Smooth muscle cell (in vitro differentiated cells): ENCODE data around the gene MAGI2. TPM values are rescaled to one million over a fixed set of nuclear protein-coding genes. Genes with fewer than 3 reads are reported as not detected.

Source experiments
- DNase-seq: peaks from one replicate; lab custom pipeline; 2025; ENCODE audit not compliant: unreplicated experiment; lab: John Stamatoyannopoulos, UW
- H2AFZ ChIP-seq: fragments of 200-600 bp; sonication (generic); 2 replicates; pipeline ENCODE4 v1.6.0; 2016; ENCODE audit warnings: antibody characterized with exemption, low read depth, mild to moderate bottlenecking
- H3F3A ChIP-seq: fragments of 200-600 bp; sonication (generic); 2 replicates; pipeline ENCODE4 v1.6.0; 2017; ENCODE audit warnings: antibody characterized with exemption, low read depth
- H3K27ac ChIP-seq: fragments of 200-600 bp; sonication (generic); 2 replicates; pipeline ENCODE4 v1.5.1; 2016; ENCODE audit warnings: low read depth, mild to moderate bottlenecking
- H3K27me3 ChIP-seq: fragments of 200-600 bp; sonication (generic); 2 replicates; pipeline ENCODE4 v1.6.1; 2016; ENCODE audit warnings: low read depth, mild to moderate bottlenecking
- H3K36me3 ChIP-seq: fragments of 200-600 bp; sonication (generic); 2 replicates; pipeline ENCODE4 v1.5.1; 2016; ENCODE audit warnings: low read depth
- H3K4me1 ChIP-seq: fragments of 200-600 bp; sonication (generic); 2 replicates; pipeline ENCODE4 v1.5.1; 2016; ENCODE audit warnings: low read depth
- H3K4me2 ChIP-seq: fragments of 200-600 bp; sonication (generic); 2 replicates; pipeline ENCODE4 v1.6.0; 2016; ENCODE audit warnings: mild to moderate bottlenecking
- H3K4me3 ChIP-seq: fragments of 200-600 bp; sonication (generic); 2 replicates; pipeline ENCODE4 v1.5.1; 2016; ENCODE audit warnings: mild to moderate bottlenecking
- H3K79me2 ChIP-seq: fragments of 200-600 bp; sonication (generic); 2 replicates; pipeline ENCODE4 v1.6.0; 2016; ENCODE audit warnings: low read depth, mild to moderate bottlenecking
- H3K9ac ChIP-seq: fragments of 200-600 bp; sonication (generic); 2 replicates; pipeline ENCODE4 v1.6.0; 2016; ENCODE audit warnings: low read depth
- H3K9me3 ChIP-seq: fragments of 200-600 bp; sonication (generic); replicated peaks from 2 replicates; pipeline ENCODE4 v1.5.1; 2016; ENCODE audit warnings: low read depth
- H4K20me1 ChIP-seq: fragments of 200-600 bp; sonication (generic); 2 replicates; pipeline ENCODE4 v1.6.0; 2016; ENCODE audit warnings: low read depth
- WGBS: methylation state at CpG from one replicate; pipeline ENCODE4 v1.1.7; 2016; ENCODE audit warnings: low lambda C conversion rate; 5-methylcytosine and 5-hydroxymethylcytosine counted together
- polyA plus RNA-seq: library from polyadenylated mRNA; unstranded; fragments of >200 nt; fragmentation: Nextera tagmentation; extraction: Ambion mirVana; gene quantifications from 2 replicates; pipeline ENCODE4 v1.2.1, GENCODE V29; 2016
- total RNA-seq: library from RNA; depleted of rRNA; stranded (reverse); fragments of >200 nt; gene quantifications from 2 replicates; pipeline ENCODE4 v1.2.3, GENCODE V29; 2014
- TF ChIP-seq, protein P1 (sequence below): fragments of 200-600 bp; sonication (generic); IDR thresholded peaks from 2 replicates; pipeline ENCODE4 v1.5.1; 2017; ENCODE audit warnings: borderline replicate concordance, mild to moderate bottlenecking, antibody characterized with exemption; ENCODE audit not compliant: insufficient read depth, poor library complexity, severe bottlenecking

Gene MAGI2
- total and polyA plus RNA-seq, 2 experiments from 2014 or later, result 3.4 to 10.7 TPM

DNA sequence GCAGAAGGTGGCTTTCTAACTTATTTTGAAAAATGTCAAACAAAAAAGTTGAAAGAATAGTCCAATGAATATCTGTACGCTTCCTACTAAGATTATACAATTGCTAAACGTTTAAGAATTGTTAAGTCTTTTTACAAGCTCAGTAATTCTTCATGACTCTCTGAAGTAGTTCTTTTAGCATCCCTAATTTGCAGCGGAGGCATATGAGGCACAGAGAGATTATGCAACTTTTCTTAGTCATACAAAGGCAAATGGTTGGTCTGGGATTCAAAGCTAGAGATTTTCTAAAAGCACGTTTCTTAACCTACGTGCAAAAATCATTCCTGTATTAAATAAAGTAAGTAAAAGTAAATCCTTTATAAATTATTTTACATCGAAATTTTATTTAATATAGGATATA lies 254.2 kb downstream of the MAGI2 start:
- Histone ChIP-seq H3K79me2 (no peaks in the 10 kb centered on the region), H4K20me1 (peaks cover 3% of the 10 kb centered on the region), H3K27ac (no peak overlapping the region), H3K4me1 (no peaks in the 10 kb centered on the region), H3K9me3 (no peaks in the 10 kb centered on the region), H3K4me2 (no peak overlapping the region), H3F3A (no peaks in the 10 kb centered on the region), H3K9ac (no peak overlapping the region), H3K27me3 (no peaks in the 10 kb centered on the region), H3K36me3 (no peaks in the 10 kb centered on the region), H3K4me3 (no peak overlapping the region), H2AFZ (no peak overlapping the region)
- TF ChIP-seq, protein P1, sequence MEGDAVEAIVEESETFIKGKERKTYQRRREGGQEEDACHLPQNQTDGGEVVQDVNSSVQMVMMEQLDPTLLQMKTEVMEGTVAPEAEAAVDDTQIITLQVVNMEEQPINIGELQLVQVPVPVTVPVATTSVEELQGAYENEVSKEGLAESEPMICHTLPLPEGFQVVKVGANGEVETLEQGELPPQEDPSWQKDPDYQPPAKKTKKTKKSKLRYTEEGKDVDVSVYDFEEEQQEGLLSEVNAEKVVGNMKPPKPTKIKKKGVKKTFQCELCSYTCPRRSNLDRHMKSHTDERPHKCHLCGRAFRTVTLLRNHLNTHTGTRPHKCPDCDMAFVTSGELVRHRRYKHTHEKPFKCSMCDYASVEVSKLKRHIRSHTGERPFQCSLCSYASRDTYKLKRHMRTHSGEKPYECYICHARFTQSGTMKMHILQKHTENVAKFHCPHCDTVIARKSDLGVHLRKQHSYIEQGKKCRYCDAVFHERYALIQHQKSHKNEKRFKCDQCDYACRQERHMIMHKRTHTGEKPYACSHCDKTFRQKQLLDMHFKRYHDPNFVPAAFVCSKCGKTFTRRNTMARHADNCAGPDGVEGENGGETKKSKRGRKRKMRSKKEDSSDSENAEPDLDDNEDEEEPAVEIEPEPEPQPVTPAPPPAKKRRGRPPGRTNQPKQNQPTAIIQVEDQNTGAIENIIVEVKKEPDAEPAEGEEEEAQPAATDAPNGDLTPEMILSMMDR, result no peak
- WGBS, result 64% methylated on average over 6 of the region's 6 CpGs
- DNase-seq, result no peak

DNA sequence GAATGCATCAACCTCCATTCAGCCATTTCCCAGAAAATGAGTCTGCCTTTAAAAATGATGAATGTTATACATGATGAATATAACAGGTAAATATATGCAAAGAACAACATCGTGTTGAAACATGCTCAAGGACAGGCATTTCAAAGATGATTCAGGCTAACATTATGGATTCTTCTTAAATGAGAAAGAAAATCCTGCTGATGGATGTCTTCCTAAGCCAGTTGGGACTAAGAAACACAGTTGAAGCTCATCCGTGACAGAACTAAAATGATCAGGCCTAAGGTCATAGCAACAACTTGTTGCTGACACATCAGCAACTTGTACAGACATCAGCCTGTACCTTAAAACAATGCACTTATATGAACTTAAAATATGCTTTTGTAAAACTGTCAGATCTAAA lies 267.9 kb downstream of the MAGI2 start:
- H3F3A ChIP-seq, result no peaks in the 10 kb centered on the region
- H4K20me1 ChIP-seq, result no peaks in the 10 kb centered on the region
- peaks cover 3% of the 10 kb centered on the region for H3K79me2 ChIP-seq
- no peaks in the 10 kb centered on the region for H3K27me3 ChIP-seq
- no peak overlapping the region for H3K4me3 ChIP-seq
- no peaks in the 10 kb centered on the region for H3K4me1 ChIP-seq
- 91% methylated on average over 2 of the region's 2 CpGs for WGBS
- H3K9me3 ChIP-seq, result no peaks in the 10 kb centered on the region
- TF ChIP-seq, protein P1, result no peak
- no peaks in the 10 kb centered on the region for H3K36me3 ChIP-seq
- no peak for DNase-seq
- no peak overlapping the region for H3K4me2 ChIP-seq
- H3K9ac ChIP-seq, result no peak overlapping the region
- H2AFZ ChIP-seq, result no peak overlapping the region
- H3K27ac ChIP-seq, result no peak overlapping the region

DNA sequence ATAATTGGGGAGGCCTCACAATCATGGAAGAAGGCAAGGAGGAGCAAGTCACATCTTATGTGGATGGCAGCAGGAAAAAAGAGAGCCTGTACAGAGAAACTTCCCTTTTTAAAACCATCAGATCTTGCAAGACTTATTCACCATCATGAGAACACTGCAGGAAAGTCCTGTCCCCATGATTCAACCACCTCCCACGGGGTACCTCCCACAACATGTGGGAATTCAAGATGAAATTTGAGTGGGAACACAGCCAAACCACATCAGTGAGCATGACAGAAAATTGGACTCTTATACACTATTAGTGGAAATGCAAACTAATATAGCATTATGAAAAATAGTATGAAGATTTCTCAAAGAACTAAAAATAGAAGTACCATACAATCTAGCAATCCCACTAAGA lies 271.2 kb downstream of the MAGI2 start:
- no peak overlapping the region for H3K4me3 ChIP-seq
- TF ChIP-seq, protein P1, result no peak
- no peak overlapping the region for H3K27ac ChIP-seq
- H2AFZ ChIP-seq, result no peak overlapping the region
- peak overlapping the region; percentile 30 for H3K4me2 ChIP-seq
- H3K36me3 ChIP-seq, result no peaks in the 10 kb centered on the region
- WGBS, result 42% methylated on average over 1 of the region's 1 CpG
- H3K27me3 ChIP-seq, result no peaks in the 10 kb centered on the region
- no peaks in the 10 kb centered on the region for H3K9me3 ChIP-seq
- no peaks in the 10 kb centered on the region for H3K4me1 ChIP-seq
- DNase-seq, result no peak
- H3K9ac ChIP-seq, result no peak overlapping the region
- H3F3A ChIP-seq, result no peaks in the 10 kb centered on the region
- no peaks in the 10 kb centered on the region for H4K20me1 ChIP-seq
- H3K79me2 ChIP-seq, result no peaks in the 10 kb centered on the region

DNA sequence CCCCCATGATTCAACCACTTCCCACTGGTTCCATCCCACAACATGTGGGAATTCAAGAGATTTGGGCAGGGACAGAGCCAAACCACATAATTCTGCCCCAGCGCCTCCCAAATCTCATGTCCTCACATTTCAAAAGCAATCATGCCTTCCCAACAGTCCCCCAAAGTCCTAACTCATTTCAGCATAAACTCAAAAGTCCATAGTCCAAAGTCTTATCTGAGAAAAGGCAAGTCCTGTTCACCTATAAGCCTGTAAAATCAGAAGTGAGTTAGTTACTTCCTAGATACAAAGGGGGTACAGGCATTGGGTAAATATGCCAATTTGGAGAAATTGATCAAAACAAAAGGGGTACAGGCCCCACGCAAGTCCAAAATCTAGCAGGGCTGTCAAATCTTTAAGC lies 272.9 kb downstream of the MAGI2 start:
- H3K79me2 ChIP-seq, result no peaks in the 10 kb centered on the region
- H3K4me2 ChIP-seq, result no peak overlapping the region
- no peaks in the 10 kb centered on the region for H3K9me3 ChIP-seq
- no peaks in the 10 kb centered on the region for H3F3A ChIP-seq
- no peaks in the 10 kb centered on the region for H3K4me1 ChIP-seq
- TF ChIP-seq, protein P1, result no peak
- 64% methylated on average over 2 of the region's 2 CpGs for WGBS
- H3K36me3 ChIP-seq, result no peaks in the 10 kb centered on the region
- H3K4me3 ChIP-seq, result no peak overlapping the region
- H4K20me1 ChIP-seq, result peaks cover 4% of the 10 kb centered on the region
- no peak overlapping the region for H3K27ac ChIP-seq
- H3K9ac ChIP-seq, result no peak overlapping the region
- H3K27me3 ChIP-seq, result no peaks in the 10 kb centered on the region
- no peak overlapping the region for H2AFZ ChIP-seq
- DNase-seq, result no peak
